ENCODE results near the gene ANAPC5.

ANAPC5 gene

GRCh38 chr12:121263206-121263935 is 88.8 kb downstream of the ANAPC5 start:
- no peak for DNase-seq (ENCODE audit: low read depth in 2 of 2, low spot score in 1 of 2)

GRCh38 chr12:121261398-121261797 is 90.8 kb downstream of the ANAPC5 start:
- no peak for DNase-seq (ENCODE audit: low read depth in 2 of 2, low spot score in 1 of 2)

GRCh38 chr12:121260091-121260490 is 92.1 kb downstream of the ANAPC5 start:
- DNase-seq (ENCODE audit: low read depth in 2 of 2, low spot score in 1 of 2), result no peak

GRCh38 chr12:121259074-121259473 is 93.1 kb downstream of the ANAPC5 start:
- DNase-seq (ENCODE audit: low read depth in 2 of 2, low spot score in 1 of 2), result no peak

All from stimulated activated CD8-positive, alpha-beta memory T cell treated with anti-CD3 and anti-CD28 coated beads, Interleukin-4, amount 100 ng/mL, for 1 hour (primary cell).